Panc1 (cell line): Measurements from ENCODE around the gene ALG6. TPM values are rescaled to one million over a fixed set of nuclear protein-coding genes. Genes with fewer than 3 reads are reported as not detected.
"Not testable (repeated sequence)": the region's sequence is repeated elsewhere in the genome, so short reads cannot be mapped to it uniquely, and the experiment has no call there.

Experiments used
- ATAC-seq: fragments of 200-7000 bp; cut with Tn5 transposase; 2 replicates; pipeline ENCODE4 v1.9.1; 2020; ENCODE audit warnings: mild to moderate bottlenecking, moderate library complexity
- BruUV-seq: library from RNA; stranded (reverse); fragments of 400-500 nt; replicated peaks from 2 replicates; lab custom pipeline; 2021; lab: Mats Ljungman, UMichigan
- CTCF ChIA-PET: fragments of 300-600 bp; sonication (Branson Sonifier 250); formaldehyde crosslinking; loops from one replicate; lab custom pipeline; 2022; ENCODE audit warnings: antibody characterized with exemption; lab: Charles Lee
- POLR2A ChIA-PET: fragments of 300-600 bp; sonication (Branson Sonifier 250); formaldehyde crosslinking; loops from one replicate; lab custom pipeline; 2022; ENCODE audit warnings: antibody characterized with exemption; lab: Charles Lee
- DNase-seq: peaks from one replicate; pipeline ENCODE4 v3.0.0-alpha.2; 2010; ENCODE audit warnings: low read depth, low spot score
- H3K27ac ChIP-seq: 2 replicates; pipeline ENCODE4 v1.5.1; 2011; ENCODE audit warnings: mild to moderate bottlenecking, low read length, inconsistent platforms
- H3K27me3 ChIP-seq: fragments of 200-500 bp; sonication (Bioruptor generic); 2 replicates; pipeline ENCODE4 v1.6.0; 2014; ENCODE audit warnings: low read length, inconsistent platforms; ENCODE audit not compliant: control insufficient read depth, insufficient read depth
- H3K36me3 ChIP-seq: fragments of 200-500 bp; sonication (Bioruptor generic); 2 replicates; pipeline ENCODE4 v1.5.1; 2014; ENCODE audit warnings: inconsistent platforms, mild to moderate bottlenecking, low read length, moderate library complexity; ENCODE audit not compliant: control insufficient read depth, insufficient read depth
- H3K4me1 ChIP-seq: 2 replicates; pipeline ENCODE4 v1.5.1; 2011; ENCODE audit warnings: inconsistent platforms, mild to moderate bottlenecking, low read length, moderate library complexity; ENCODE audit not compliant: control insufficient read depth, insufficient read depth
- H3K4me3 ChIP-seq, 2 experiments: 2 replicates each; pipeline ENCODE4 v1.5.1; 2011 to 2012; ENCODE audit warnings: low read depth in 2 of 2, low read length in 2 of 2, mild to moderate bottlenecking in 2 of 2, inconsistent platforms in 1 of 2, moderate library complexity in 1 of 2
- H3K9me3 ChIP-seq: fragments of 200-500 bp; sonication (Bioruptor generic); 2 replicates; pipeline ENCODE4 v1.5.1; 2014; ENCODE audit warnings: low read depth, mild to moderate bottlenecking, inconsistent platforms, low read length, moderate library complexity; ENCODE audit not compliant: control insufficient read depth, insufficient read depth
- CTCF ChIP-seq: fragments of 450-650 bp; IDR thresholded peaks from 2 replicates; pipeline ENCODE4 v1.5.1; 2017; ENCODE audit warnings: mild to moderate bottlenecking
- POLR2AphosphoS5 ChIP-seq: IDR thresholded peaks from 2 replicates; pipeline ENCODE4 v1.6.1; 2012; ENCODE audit warnings: mild to moderate bottlenecking, low read depth, low read length, moderate library complexity
- REST ChIP-seq, 2 experiments: IDR thresholded peaks; 2 replicates each; pipeline ENCODE4 v1.6.1; 2011 to 2012; ENCODE audit warnings: low read depth in 2 of 2, control low read depth in 1 of 2, low read length in 1 of 2, mild to moderate bottlenecking in 1 of 2, moderate library complexity in 1 of 2; ENCODE audit not compliant: insufficient read depth in 1 of 2
- SIN3A ChIP-seq: IDR thresholded peaks from 2 replicates; pipeline ENCODE4 v1.6.1; 2012; ENCODE audit warnings: low read depth, mild to moderate bottlenecking, low read length, moderate library complexity, borderline replicate concordance; ENCODE audit not compliant: insufficient read depth
- TCF7L2 ChIP-seq: IDR thresholded peaks from 2 replicates; pipeline ENCODE4 v1.6.1; 2011; ENCODE audit warnings: mild to moderate bottlenecking, low read depth, low read length, inconsistent platforms
- in situ Hi-C: cut with HindIII; loops from 2 replicates; pipeline ENCODE4 v1.10.0; 2016; ENCODE audit warnings: low sequenced_read_pairs, low pct_unique_long_range_greater_than_20kb
- intact Hi-C: fragments of 100-400 bp; cut with micrococcal nuclease; formaldehyde crosslinking; loops from one replicate; pipeline ENCODE4 v1.10.0; 2022; ENCODE audit not compliant: unreplicated experiment
- total RNA-seq: library from RNA; stranded (reverse); gene quantifications from one replicate; pipeline ENCODE4 v1.2.1, GENCODE V29; 2021; ENCODE audit not compliant: unreplicated experiment

The ALG6 gene
- total RNA-seq, 1 experiment from 2014 or later = 22.6 TPM

- H3K4me3 ChIP-seq = no peak overlapping the region
- DNase-seq = no peak
- no peaks in the 10 kb centered on the region for H3K9me3 ChIP-seq
- H3K36me3 ChIP-seq = no peaks in the 10 kb centered on the region
- H3K27me3 ChIP-seq = peaks cover 23% of the 10 kb centered on the region
- TF ChIP-seq TCF7L2 = no peak
- in situ Hi-C loops = no loop called here
- intact Hi-C loops = no loop called here
- H3K27ac ChIP-seq = no peak overlapping the region
- H3K4me1 ChIP-seq = no peaks in the 10 kb centered on the region
- BruUV-seq = no TSS peak
- no peak for ATAC-seq
- POLR2A ChIA-PET = interaction anchor here (0.6 kb wide), 1 partner anchor 144 kb away, joined by 5 read pairs; no protein-coding TSS in a partner anchor
- CTCF ChIA-PET = interaction anchor here (0.8 kb wide), 1 partner anchor 187 kb away, joined by 3 read pairs; no protein-coding TSS in a partner anchor
Measured at GRCh38 chr1:63350320-63350719, 17.1 kb upstream of the ALG6 start.

- ChIA-PET POLR2A (no interaction called here), CTCF (no interaction called here)
- Histone ChIP-seq H3K4me1 (no peaks in the 10 kb centered on the region), H3K9me3 (no peaks in the 10 kb centered on the region), H3K27ac (no peak overlapping the region), H3K4me3 (no peak overlapping the region), H3K27me3 (peaks cover 23% of the 10 kb centered on the region), H3K36me3 (no peaks in the 10 kb centered on the region)
- intact Hi-C loops = no loop called here
- in situ Hi-C loops = no loop called here
- TF ChIP-seq SIN3A (no peak), TCF7L2 (no peak), REST (IDR thresholded peaks at IDR 0.05; ENCODE audit: insufficient read depth in 1 of 2, low read depth in 2 of 2, low read length in 1 of 2) (no peak), POLR2AphosphoS5 (no peak), CTCF (no peak)
- no TSS peak for BruUV-seq
- no peak for DNase-seq
- ATAC-seq = no peak
Measured at GRCh38 chr1:63352736-63353135, 14.7 kb upstream of the ALG6 start.

GRCh38 chr1:63356234-63356633 lies 11.2 kb upstream of the ALG6 start:
- CTCF ChIA-PET, H3K4me1 ChIP-seq, H3K27ac ChIP-seq, DNase-seq, H3K4me3 ChIP-seq, H3K36me3 ChIP-seq, intact Hi-C loops, ATAC-seq, H3K9me3 ChIP-seq, in situ Hi-C loops, BruUV-seq: not testable (repeated sequence)
- H3K27me3 ChIP-seq = peaks cover 23% of the 10 kb centered on the region
- POLR2A ChIA-PET = interaction anchor here (0.6 kb wide), 1 partner anchor 172 kb away, joined by 6 read pairs; no protein-coding TSS in a partner anchor
